Activated naive CD4-positive, alpha-beta T cell treated with anti-CD3 and anti-CD28 coated beads for 36 hours (primary cell): ENCODE data around the gene GNG7. TPM values are rescaled to one million over a fixed set of nuclear protein-coding genes. Genes with fewer than 3 reads are reported as not detected.
A peak's percentile ranks its signal among the peaks of the same experiment; 100 is the strongest.

Experiments
- CTCF ChIA-PET: fragments of 350-600 bp; sonication (Branson Sonifier 250); formaldehyde crosslinking; loops from one replicate; lab custom pipeline; 2021; ENCODE audit warnings: antibody characterized with exemption; lab: Charles Lee
- DNase-seq: peaks from one replicate; pipeline ENCODE4 v3.0.0-alpha.2; 2020
- H3K27ac Mint-ChIP-seq: one replicate; pipeline ENCODE4 v1.8.0; 2021; ENCODE audit warnings: mild to moderate bottlenecking, mixed read lengths
- H3K27me3 Mint-ChIP-seq: one replicate; pipeline ENCODE4 v1.8.0; 2021; ENCODE audit warnings: low read depth, mixed read lengths
- H3K36me3 Mint-ChIP-seq: one replicate; pipeline ENCODE4 v1.8.0; 2021; ENCODE audit warnings: low read depth, mixed read lengths
- H3K4me1 Mint-ChIP-seq: one replicate; pipeline ENCODE4 v1.8.0; 2021; ENCODE audit warnings: low read depth, mixed read lengths
- H3K4me3 Mint-ChIP-seq: one replicate; pipeline ENCODE4 v1.8.0; 2021; ENCODE audit warnings: mild to moderate bottlenecking, moderate library complexity, mixed read lengths
- H3K9me3 Mint-ChIP-seq: one replicate; pipeline ENCODE4 v1.8.0; 2021; ENCODE audit warnings: mixed read lengths
- intact Hi-C: fragments of 100-400 bp; cut with micrococcal nuclease; formaldehyde crosslinking; loops from one replicate; pipeline ENCODE4 v1.15.1; 2023
- total RNA-seq, 2 experiments: library from RNA; stranded (reverse); gene quantifications; one replicate each; pipeline ENCODE4 v1.2.3, GENCODE V29; 2021

The GNG7 gene
- total RNA-seq, 2 experiments from 2014 or later: 0.74 to 1.1 TPM

- no peak for DNase-seq
- no peak overlapping the region for H3K27ac Mint-ChIP-seq
- H3K4me3 Mint-ChIP-seq: no peak overlapping the region
- peaks cover 14% of the 10 kb centered on the region for H3K4me1 Mint-ChIP-seq
- peaks cover 3% of the 10 kb centered on the region for H3K36me3 Mint-ChIP-seq
- CTCF ChIA-PET: no interaction called here
- H3K9me3 Mint-ChIP-seq: peaks cover 16% of the 10 kb centered on the region
- intact Hi-C loops: no loop called here
- peaks cover 35% of the 10 kb centered on the region for H3K27me3 Mint-ChIP-seq
These were observed 215.4 kb downstream of the GNG7 start for GRCh38 chr19:2487090-2487489.

- H3K4me1 Mint-ChIP-seq: peaks cover 14% of the 10 kb centered on the region
- peaks cover 20% of the 10 kb centered on the region for H3K27me3 Mint-ChIP-seq
- H3K27ac Mint-ChIP-seq: no peak overlapping the region
- H3K36me3 Mint-ChIP-seq: peaks cover 3% of the 10 kb centered on the region
- CTCF ChIA-PET: no interaction called here
- no peak for DNase-seq
- no peak overlapping the region for H3K4me3 Mint-ChIP-seq
- H3K9me3 Mint-ChIP-seq: peaks cover 20% of the 10 kb centered on the region
- intact Hi-C loops: no loop called here
These were observed 217.1 kb downstream of the GNG7 start for GRCh38 chr19:2485428-2485827.

GRCh38 chr19:2484178-2484937 lies 218.1 kb downstream of the GNG7 start:
- intact Hi-C loops: no loop called here
- Mint-ChIP-seq H3K27me3 (peaks cover 12% of the 10 kb centered on the region), H3K9me3 (peaks cover 20% of the 10 kb centered on the region), H3K4me3 (no peak overlapping the region), H3K4me1 (peaks cover 15% of the 10 kb centered on the region), H3K36me3 (peaks cover 3% of the 10 kb centered on the region), H3K27ac (no peak overlapping the region)
- CTCF ChIA-PET: no interaction called here
- no peak for DNase-seq

- Mint-ChIP-seq H3K4me3 (no peak overlapping the region), H3K36me3 (peaks cover 4% of the 10 kb centered on the region), H3K4me1 (peaks cover 18% of the 10 kb centered on the region), H3K9me3 (peaks cover 20% of the 10 kb centered on the region), H3K27me3 (peaks cover 10% of the 10 kb centered on the region), H3K27ac (no peak overlapping the region)
- CTCF ChIA-PET: no interaction called here
- no peak for DNase-seq
- intact Hi-C loops: no loop called here
These were observed 218.9 kb downstream of the GNG7 start for GRCh38 chr19:2483484-2484151.

GRCh38 chr19:2483084-2483483 lies 219.4 kb downstream of the GNG7 start:
- peaks cover 21% of the 10 kb centered on the region for H3K4me1 Mint-ChIP-seq
- peaks cover 6% of the 10 kb centered on the region for H3K27me3 Mint-ChIP-seq
- peaks cover 9% of the 10 kb centered on the region for H3K36me3 Mint-ChIP-seq
- no peak for DNase-seq
- peaks cover 20% of the 10 kb centered on the region for H3K9me3 Mint-ChIP-seq
- intact Hi-C loops: no loop called here
- CTCF ChIA-PET: no interaction called here
- H3K4me3 Mint-ChIP-seq: no peak overlapping the region
- no peak overlapping the region for H3K27ac Mint-ChIP-seq

- peaks cover 20% of the 10 kb centered on the region for H3K9me3 Mint-ChIP-seq
- intact Hi-C loops: no loop called here
- no peak for DNase-seq
- H3K4me3 Mint-ChIP-seq: no peak overlapping the region
- H3K36me3 Mint-ChIP-seq: peaks cover 15% of the 10 kb centered on the region
- CTCF ChIA-PET: interaction anchor here (1.1 kb wide), 1 partner anchor 97 kb away, joined by 3 read pairs; no protein-coding TSS in a partner anchor
- H3K27me3 Mint-ChIP-seq: peaks cover 2% of the 10 kb centered on the region
- no peak overlapping the region for H3K27ac Mint-ChIP-seq
- peaks cover 20% of the 10 kb centered on the region for H3K4me1 Mint-ChIP-seq
These were observed 220.0 kb downstream of the GNG7 start for GRCh38 chr19:2482354-2483038.

- Mint-ChIP-seq H3K27me3 (peaks cover 2% of the 10 kb centered on the region), H3K36me3 (peaks cover 26% of the 10 kb centered on the region), H3K4me1 (peaks cover 20% of the 10 kb centered on the region), H3K4me3 (no peak overlapping the region), H3K27ac (no peak overlapping the region), H3K9me3 (peaks cover 20% of the 10 kb centered on the region)
- intact Hi-C loops: no loop called here
- DNase-seq: no peak
- CTCF ChIA-PET: interaction anchor here (1.1 kb wide), 1 partner anchor 98 kb away, joined by 3 read pairs; no protein-coding TSS in a partner anchor
These were observed 221.0 kb downstream of the GNG7 start for GRCh38 chr19:2481466-2481865.

- DNase-seq: no peak
- Mint-ChIP-seq H3K27ac (peak overlapping the region; percentile 56), H3K36me3 (peaks cover 32% of the 10 kb centered on the region), H3K27me3 (no peaks in the 10 kb centered on the region), H3K4me1 (peaks cover 22% of the 10 kb centered on the region), H3K4me3 (peak overlapping the region; percentile 99), H3K9me3 (peaks cover 20% of the 10 kb centered on the region)
- CTCF ChIA-PET: interaction anchor here (0.7 to 1.9 kb wide), 2 partner anchors 100 to 131 kb away, joined by 3 to 8 read pairs; no protein-coding TSS in a partner anchor
- intact Hi-C loops: loop anchor here (10.0 kb wide), 1 partner anchor 305 kb away; the partner anchor contains the start of genes SGTA and THOP1
These were observed 222.8 kb downstream of the GNG7 start for GRCh38 chr19:2479556-2480194.

GRCh38 chr19:2478756-2479555 lies 223.5 kb downstream of the GNG7 start:
- DNase-seq: peak; percentile 85
- peak overlapping the region; percentile 99 for H3K4me3 Mint-ChIP-seq
- intact Hi-C loops: loop anchor here (1.0 to 10.0 kb wide), 2 partner anchors 28 to 306 kb away; partner anchors contain the start of genes SGTA and THOP1
- peak overlapping the region; percentile 97 for H3K27ac Mint-ChIP-seq
- CTCF ChIA-PET: interaction anchor here (0.7 to 4.2 kb wide), 6 partner anchors 101 to 158 kb away, joined by 3 to 66 read pairs (median 8); no protein-coding TSS in a partner anchor
- peaks cover 22% of the 10 kb centered on the region for H3K4me1 Mint-ChIP-seq
- H3K36me3 Mint-ChIP-seq: peaks cover 31% of the 10 kb centered on the region
- peaks cover 17% of the 10 kb centered on the region for H3K9me3 Mint-ChIP-seq
- no peaks in the 10 kb centered on the region for H3K27me3 Mint-ChIP-seq

GRCh38 chr19:2478278-2478755 lies 224.2 kb downstream of the GNG7 start:
- CTCF ChIA-PET: interaction anchor here (0.6 to 4.2 kb wide), 8 partner anchors 34 to 205 kb away, joined by 3 to 66 read pairs (median 4); no protein-coding TSS in a partner anchor
- peak; percentile 76 for DNase-seq
- Mint-ChIP-seq H3K27ac (peak overlapping the region; percentile 97), H3K36me3 (peaks cover 28% of the 10 kb centered on the region), H3K4me1 (peaks cover 22% of the 10 kb centered on the region), H3K27me3 (no peaks in the 10 kb centered on the region), H3K9me3 (peaks cover 14% of the 10 kb centered on the region), H3K4me3 (peak overlapping the region; percentile 99)
- intact Hi-C loops: loop anchor here (1.0 to 10.0 kb wide), 2 partner anchors 29 to 306 kb away; partner anchors contain the start of genes SGTA and THOP1

- Mint-ChIP-seq H3K4me1 (peaks cover 22% of the 10 kb centered on the region), H3K27ac (peak overlapping the region; percentile 97), H3K36me3 (peaks cover 28% of the 10 kb centered on the region), H3K27me3 (no peaks in the 10 kb centered on the region), H3K4me3 (peak overlapping the region; percentile 99), H3K9me3 (peaks cover 9% of the 10 kb centered on the region)
- CTCF ChIA-PET: interaction anchor here (0.6 to 4.2 kb wide), 10 partner anchors 11 to 206 kb away, joined by 3 to 66 read pairs (median 4); no protein-coding TSS in a partner anchor
- peak; percentile 44 for DNase-seq
- intact Hi-C loops: loop anchor here (1.0 to 10.0 kb wide), 3 partner anchors 21 to 307 kb away; partner anchors contain the start of genes LMNB2, SGTA and THOP1
These were observed 224.7 kb downstream of the GNG7 start for GRCh38 chr19:2477732-2478191.
